ENCODE results near the gene SLC39A10. TPM values are rescaled to one million over a fixed set of nuclear protein-coding genes. Genes with fewer than 3 reads are reported as not detected.

SLC39A10 gene
- total and polyA plus RNA-seq, 4 donors, result 5.7 to 28.4 (median 18.2) TPM

GRCh38 chr2:195769975-195770374, 112.9 kb downstream of the SLC39A10 start:
- Histone ChIP-seq H3K4me1 (ENCODE audit: control insufficient read depth in 5 of 5, insufficient read depth in 5 of 5, low read length in 5 of 5) (no peaks in the 10 kb centered on the region), H3K27me3 (ENCODE audit: control insufficient read depth in 3 of 3, insufficient read depth in 3 of 3, low read length in 2 of 3) (no peaks in the 10 kb centered on the region), H3K36me3 (ENCODE audit: control insufficient read depth in 4 of 4, insufficient read depth in 4 of 4, low read length in 4 of 4) (no peaks in the 10 kb centered on the region), H3K9ac (ENCODE audit: insufficient read depth in 1 of 2, low read length in 2 of 2) (no peak overlapping the region), H3K9me3 (ENCODE audit: control insufficient read depth in 4 of 4, insufficient read depth in 3 of 4, low read length in 3 of 4) (peaks cover 0 to 5% (median 0%) of the 10 kb centered on the region in 4 donors), H3K4me3 (no peak overlapping the region), H3K27ac (ENCODE audit: low read depth in 1 of 2, low read length in 1 of 2) (no peak overlapping the region)
- ATAC-seq (ENCODE audit: insufficient read depth, low FRiP score) (no peak), DNase-seq (no peak)
- no peak for TF ChIP-seq CTCF (IDR thresholded peaks at IDR 0.05; ENCODE audit: control extremely low read depth, extremely low read depth)

DNA sequence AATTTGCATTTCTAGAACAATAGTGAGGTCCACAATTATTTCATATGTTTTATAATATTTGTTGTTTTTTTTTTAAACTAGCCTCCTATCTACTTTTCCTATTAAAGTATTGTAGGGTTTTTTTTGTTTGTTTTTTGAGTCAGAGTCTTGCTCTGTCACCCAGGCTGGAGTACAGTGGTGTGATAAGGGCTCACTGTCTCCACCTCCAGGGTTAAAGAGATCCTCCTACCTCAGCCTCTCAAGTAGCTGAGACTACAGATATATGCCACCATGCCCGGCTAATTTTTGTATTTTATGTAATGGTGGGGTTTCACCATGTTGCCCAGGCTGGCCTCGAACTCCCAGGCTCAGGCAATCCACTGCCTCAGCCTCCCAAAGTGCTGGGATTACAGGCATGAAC, 122.5 kb downstream of the SLC39A10 start:
- 70 to 93% methylated on average over 2 of the region's 2 CpGs for WGBS, 2 donors

DNA sequence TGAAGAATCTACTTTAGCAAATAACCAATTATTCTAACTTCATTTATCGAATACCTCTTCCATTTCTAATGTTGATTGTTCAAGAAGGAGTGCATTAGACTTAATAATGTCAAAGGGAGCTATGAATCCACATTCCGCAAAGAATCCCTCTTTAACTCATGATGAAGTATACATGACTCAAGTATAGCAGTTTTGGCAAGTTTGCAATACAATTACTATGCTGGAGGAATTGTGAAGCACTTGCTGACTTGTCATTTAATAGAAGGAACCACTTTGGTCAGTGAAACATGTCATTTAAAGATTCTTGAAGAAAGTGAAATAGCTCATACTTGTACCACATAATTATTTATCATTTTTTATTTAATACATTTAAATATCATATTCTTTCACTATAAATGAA, 125.1 kb downstream of the SLC39A10 start:
- H3K27ac ChIP-seq (ENCODE audit: low read depth in 1 of 2, low read length in 1 of 2), result no peak overlapping the region
- ATAC-seq (ENCODE audit: insufficient read depth, low FRiP score) (no peak), DNase-seq (no peak)
- no peak overlapping the region for H3K9ac ChIP-seq (ENCODE audit: insufficient read depth in 1 of 2, low read length in 2 of 2)
- no peaks in the 10 kb centered on the region for H3K9me3 ChIP-seq (ENCODE audit: control insufficient read depth in 4 of 4, insufficient read depth in 3 of 4, low read length in 3 of 4)
- no peaks in the 10 kb centered on the region for H3K4me1 ChIP-seq (ENCODE audit: control insufficient read depth in 5 of 5, insufficient read depth in 5 of 5, low read length in 5 of 5)
- 95 to 96% methylated on average over 2 of the region's 2 CpGs for WGBS, 2 donors
- no peak overlapping the region for H3K4me3 ChIP-seq
- no peak for TF ChIP-seq CTCF (IDR thresholded peaks at IDR 0.05; ENCODE audit: control extremely low read depth, extremely low read depth)
- H3K36me3 ChIP-seq (ENCODE audit: control insufficient read depth in 4 of 4, insufficient read depth in 4 of 4, low read length in 4 of 4), result no peaks in the 10 kb centered on the region
- no peaks in the 10 kb centered on the region for H3K27me3 ChIP-seq (ENCODE audit: control insufficient read depth in 3 of 3, insufficient read depth in 3 of 3, low read length in 2 of 3)

More for the DNA sequence above, 122.5 kb downstream of the SLC39A10 start:
- Histone ChIP-seq H3K27ac (ENCODE audit: low read depth in 1 of 2, low read length in 1 of 2) (no peak overlapping the region), H3K4me1 (ENCODE audit: control insufficient read depth in 5 of 5, insufficient read depth in 5 of 5, low read length in 5 of 5) (no peaks in the 10 kb centered on the region), H3K27me3 (ENCODE audit: control insufficient read depth in 3 of 3, insufficient read depth in 3 of 3, low read length in 2 of 3) (no peaks in the 10 kb centered on the region), H3K9me3 (ENCODE audit: control insufficient read depth in 4 of 4, insufficient read depth in 3 of 4, low read length in 3 of 4) (no peaks in the 10 kb centered on the region), H3K36me3 (ENCODE audit: control insufficient read depth in 4 of 4, insufficient read depth in 4 of 4, low read length in 4 of 4) (no peaks in the 10 kb centered on the region), H3K9ac (ENCODE audit: insufficient read depth in 1 of 2, low read length in 2 of 2) (no peak overlapping the region), H3K4me3 (no peak overlapping the region)
- TF ChIP-seq CTCF (IDR thresholded peaks at IDR 0.05; ENCODE audit: control extremely low read depth, extremely low read depth), result no peak
- DNase-seq (no peak), ATAC-seq (ENCODE audit: insufficient read depth, low FRiP score) (no peak)

Small RNA genes lying within 50 kb of the gene (small RNA-seq; reads per million reads assigned to genes)
- gene RNU6-915P (ENCODE audit: low replicate concordance), result not detected
